HCT116 (cell line): ENCODE results near the gene POLG. TPM values are rescaled to one million over a fixed set of nuclear protein-coding genes. Genes with fewer than 3 reads are reported as not detected.

Experiments used
- ATAC-seq: fragments of 200-7000 bp; cut with Tn5 transposase; 2 replicates; pipeline ENCODE4 v1.9.1; 2020; ENCODE audit warnings: mild to moderate bottlenecking, moderate library complexity
- BruUV-seq: library from RNA; stranded (reverse); fragments of 400-500 nt; replicated peaks from 2 replicates; lab custom pipeline; 2021; lab: Mats Ljungman, UMichigan
- CTCF ChIA-PET: fragments of 300-600 bp; sonication (Branson Sonifier 250); formaldehyde crosslinking; loops from one replicate; lab custom pipeline; 2021; ENCODE audit warnings: antibody characterized with exemption; lab: Charles Lee
- POLR2A ChIA-PET: fragments of 300-600, 350-600 bp; sonication (Branson Sonifier 250); formaldehyde crosslinking; loops from one replicate; lab custom pipeline; 2021; ENCODE audit warnings: antibody characterized with exemption; lab: Charles Lee
- RAD21 ChIA-PET, 2 experiments: fragments of 300-600 bp; sonication (Branson Sonifier 250); formaldehyde crosslinking; loops; one replicate each; lab custom pipeline; 2023; ENCODE audit warnings: low total read pairs in 2 of 2; ENCODE audit not compliant: uncharacterized antibody in 2 of 2, unreplicated experiment in 2 of 2, low non-redundant PET in 1 of 2; lab: Charles Lee
- DNase-seq: peaks from one replicate; pipeline ENCODE4 v3.0.0-alpha.2; 2010; ENCODE audit warnings: low read depth, low spot score
- H2AFZ ChIP-seq: fragments of 200-600 bp; shearing (Covaris generic), sonication (generic); 2 replicates; pipeline ENCODE4 v1.6.1; 2017; ENCODE audit warnings: low read depth, mixed run types, mixed read lengths, antibody characterized with exemption, low read length; ENCODE audit not compliant: poor library complexity, severe bottlenecking
- H3K27ac ChIP-seq: 2 replicates; pipeline ENCODE4 v1.5.1; 2012; ENCODE audit warnings: low read depth, low read length
- H3K27me3 ChIP-seq: fragments of 200-600 bp; sonication (generic); 2 replicates; pipeline ENCODE4 v1.6.1; 2016; ENCODE audit warnings: mixed run types, low read length, mixed read lengths; ENCODE audit not compliant: insufficient read depth
- H3K36me3 ChIP-seq, 2 experiments: fragments of 200-500 bp in 1 of 2; fragments of 200-600 bp in 1 of 2; sonication (Bioruptor generic) in 1 of 2; sonication (generic) in 1 of 2; 2 replicates each; pipeline versions ENCODE4 v1.5.1 to v1.6.1; 2014 to 2016; ENCODE audit warnings: low read length in 2 of 2, inconsistent platforms in 1 of 2, mixed read lengths in 1 of 2, mixed run types in 1 of 2; ENCODE audit not compliant: insufficient read depth in 2 of 2, control insufficient read depth in 1 of 2
- H3K4me1 ChIP-seq, 2 experiments: fragments of 200-600 bp in 1 of 2; sonication (generic) in 1 of 2; 2 replicates each; pipeline versions ENCODE4 v1.5.1 to v1.6.1; 2012 to 2017; ENCODE audit warnings: low read length in 2 of 2, inconsistent platforms in 1 of 2, mild to moderate bottlenecking in 1 of 2, mixed read lengths in 1 of 2, mixed run types in 1 of 2, moderate library complexity in 1 of 2; ENCODE audit not compliant: insufficient read depth in 2 of 2, control insufficient read depth in 1 of 2
- H3K4me2 ChIP-seq: fragments of 200-600 bp; sonication (generic); 2 replicates; pipeline ENCODE4 v1.6.1; 2017; ENCODE audit warnings: mixed run types, low read length, mixed read lengths
- H3K4me3 ChIP-seq, 2 experiments: fragments of 200-600 bp in 1 of 2; sonication (generic) in 1 of 2; replicated peaks in 1 of 2; 2 replicates each; pipeline ENCODE4 v1.5.1; 2011 to 2016; ENCODE audit warnings: low read length in 2 of 2, control low read depth in 1 of 2, low read depth in 1 of 2, mild to moderate bottlenecking in 1 of 2, mixed read lengths in 1 of 2, mixed run types in 1 of 2
- H3K79me2 ChIP-seq: fragments of 200-600 bp; sonication (generic); 2 replicates; pipeline ENCODE4 v1.6.1; 2017; ENCODE audit warnings: mild to moderate bottlenecking, mixed run types, low read length, moderate library complexity, mixed read lengths; ENCODE audit not compliant: insufficient read depth
- H3K9ac ChIP-seq: fragments of 200-600 bp; sonication (generic); 2 replicates; pipeline ENCODE4 v1.6.1; 2016; ENCODE audit warnings: low read length, mixed read lengths
- H3K9me2 ChIP-seq: fragments of 200-600 bp; sonication (generic), shearing (Covaris generic); 2 replicates; pipeline ENCODE4 v1.6.1; 2017; ENCODE audit warnings: mixed run types, mild to moderate bottlenecking, moderate library complexity; ENCODE audit not compliant: insufficient read depth
- H3K9me3 ChIP-seq, 2 experiments: fragments of 200-500 bp in 1 of 2; fragments of 200-600 bp in 1 of 2; sonication (Bioruptor generic) in 1 of 2; sonication (generic) in 1 of 2; 2 replicates each; pipeline ENCODE4 v1.6.1; 2014 to 2017; ENCODE audit warnings: low read length in 2 of 2, mixed read lengths in 2 of 2, inconsistent platforms in 1 of 2, low read depth in 1 of 2, mild to moderate bottlenecking in 1 of 2, mixed run types in 1 of 2, moderate library complexity in 1 of 2; ENCODE audit not compliant: control insufficient read depth in 1 of 2, insufficient read depth in 1 of 2
- H4K20me1 ChIP-seq: fragments of 200-600 bp; sonication (generic), shearing (Covaris generic); 2 replicates; pipeline ENCODE4 v1.6.1; 2017; ENCODE audit warnings: mixed run types, mild to moderate bottlenecking, moderate library complexity; ENCODE audit not compliant: insufficient read depth
- ATF3 ChIP-seq: IDR thresholded peaks from 2 replicates; pipeline ENCODE4 v1.6.1; 2012
- CEBPB ChIP-seq: IDR thresholded peaks from 2 replicates; pipeline ENCODE4 v1.6.1; 2012; ENCODE audit warnings: low read depth
- CTCF ChIP-seq, 3 experiments: fragments of 200-600 bp in 1 of 3; sonication (generic) in 1 of 3; IDR thresholded peaks in 2 of 3; conservative IDR thresholded peaks in 1 of 3; 2 replicates each; pipeline ENCODE4 v1.5.1; 2012 to 2017; ENCODE audit warnings: low read depth in 2 of 3, low read length in 2 of 3, antibody characterized with exemption in 1 of 3, borderline replicate concordance in 1 of 3, control low read depth in 1 of 3, mild to moderate bottlenecking in 1 of 3, mixed read lengths in 1 of 3, mixed run types in 1 of 3, moderate library complexity in 1 of 3; ENCODE audit not compliant: insufficient read depth in 1 of 3
- ELF1 ChIP-seq: IDR thresholded peaks from 2 replicates; pipeline ENCODE4 v1.6.1; 2012; ENCODE audit warnings: low read depth, borderline replicate concordance
- EZH2 ChIP-seq: fragments of 200-600 bp; sonication (generic); IDR thresholded peaks from 2 replicates; pipeline ENCODE4 v1.6.1; 2017; ENCODE audit warnings: antibody characterized with exemption, mixed run types
- EZH2phosphoT487 ChIP-seq: fragments of 200-600 bp; IDR thresholded peaks from 2 replicates; pipeline ENCODE4 v1.6.1; 2018; ENCODE audit warnings: antibody characterized with exemption, borderline replicate concordance
- JUND ChIP-seq: IDR thresholded peaks from 2 replicates; pipeline ENCODE4 v1.6.1; 2012
- POLR2A ChIP-seq: IDR thresholded peaks from 2 replicates; pipeline ENCODE4 v1.7.0; 2011; ENCODE audit warnings: borderline replicate concordance; ENCODE audit not compliant: insufficient read depth, insufficient read length; ENCODE audit errors: extremely low read depth
- POLR2AphosphoS5 ChIP-seq: IDR thresholded peaks from 2 replicates; pipeline ENCODE4 v1.6.1; 2011; ENCODE audit warnings: mild to moderate bottlenecking, low read depth, low read length, moderate library complexity
- RAD21 ChIP-seq: IDR thresholded peaks from 2 replicates; pipeline ENCODE4 v1.6.1; 2012; ENCODE audit warnings: low read depth, mild to moderate bottlenecking
- SP1 ChIP-seq: IDR thresholded peaks from 2 replicates; pipeline ENCODE4 v1.6.1; 2012; ENCODE audit warnings: low read depth
- SRF ChIP-seq: IDR thresholded peaks from 2 replicates; pipeline ENCODE4 v1.6.1; 2012; ENCODE audit warnings: low read depth
- TCF7L2 ChIP-seq: IDR thresholded peaks from 2 replicates; pipeline ENCODE4 v1.7.0; 2011; ENCODE audit warnings: borderline replicate concordance, inconsistent platforms; ENCODE audit not compliant: insufficient read depth, insufficient read length; ENCODE audit errors: extremely low read depth
- ZBTB33 ChIP-seq: IDR thresholded peaks from 2 replicates; pipeline ENCODE4 v1.6.1; 2011; ENCODE audit warnings: mild to moderate bottlenecking, low read length, moderate library complexity; ENCODE audit not compliant: insufficient replicate concordance; ENCODE audit errors: extremely low read depth
- ZFX ChIP-seq: fragments of 450-650 bp; IDR thresholded peaks from 2 replicates; pipeline ENCODE4 v1.6.1; 2017
- ZNF274 ChIP-seq: fragments of 200-500 bp; sonication (Bioruptor generic); IDR thresholded peaks from 2 replicates; pipeline ENCODE4 v1.6.1; 2014; ENCODE audit warnings: mild to moderate bottlenecking, low read depth, low read length, inconsistent platforms
- intact Hi-C: fragments of 100-400 bp; cut with micrococcal nuclease; formaldehyde crosslinking; loops from 2 replicates; pipeline ENCODE4 v1.10.0; 2022
- total RNA-seq: library from RNA; stranded (reverse); gene quantifications from one replicate; pipeline ENCODE4 v1.2.1, GENCODE V29; 2021; ENCODE audit not compliant: unreplicated experiment

The POLG gene
- total RNA-seq, 1 experiment from 2014 or later, result 72.7 TPM

GRCh38 chr15:89358435-89358754, 23.8 kb upstream of the POLG start:
- Histone ChIP-seq H3K9ac (no peak overlapping the region), H2AFZ (no peak overlapping the region), H3K4me1 (peaks cover 2 to 16% of the 10 kb centered on the region in 2 experiments; a peak in 1 of 4 replicates), H3K36me3 (no peaks in the 10 kb centered on the region), H3K9me2 (no peaks in the 10 kb centered on the region), H3K27me3 (peaks cover 10% of the 10 kb centered on the region; the same call in 1 of the 2 replicates), H3K4me2 (peak overlapping the region; percentile 83), H3K9me3 (no peaks in the 10 kb centered on the region), H3K79me2 (no peaks in the 10 kb centered on the region), H3K27ac (no peak overlapping the region), H3K4me3 (peak overlapping the region in 1 of 2 experiments; percentile 55; a peak in 3 of 4 replicates), H4K20me1 (no peaks in the 10 kb centered on the region)
- TF ChIP-seq JUND (no peak), ZBTB33 (no peak), POLR2A (no peak), CEBPB (no peak), TCF7L2 (no peak), ZFX (no peak), SP1 (no peak), POLR2AphosphoS5 (no peak), EZH2 (no peak), CTCF (IDR thresholded peaks at IDR 0.05 in 2 of 3, conservative IDR thresholded peaks at IDR 0.05 in 1 of 3; ENCODE audit: borderline replicate concordance in 1 of 3, insufficient read depth in 1 of 3, low read depth in 2 of 3, low read length in 2 of 3) (no peak), ELF1 (no peak), EZH2phosphoT487 (no peak), ZNF274 (no peak), RAD21 (no peak), ATF3 (no peak), SRF (no peak)
- intact Hi-C loops, result loop anchor here (1.0 to 5.0 kb wide), 4 partner anchors 59 to 199 kb away; no protein-coding TSS in a partner anchor
- no peak for DNase-seq
- POLR2A ChIA-PET, result interaction anchor here (1.1 kb wide), 1 partner anchor 12 kb away, joined by 3 read pairs; no protein-coding TSS in a partner anchor
- RAD21 ChIA-PET, result interaction anchor here (0.9 to 1.3 kb wide), 5 partner anchors 18 to 114 kb away, joined by 3 to 14 read pairs (median 6); no protein-coding TSS in a partner anchor
- ATAC-seq, result peak; percentile 89
- CTCF ChIA-PET, result interaction anchor here (0.6 to 5.8 kb wide), 43 partner anchors 9 to 354 kb away, joined by 3 to 185 read pairs (median 6); partner anchors contain the start of genes POLG and TICRR
- BruUV-seq, result no TSS peak
